ENCODE data around the gene FOXP1. TPM values are rescaled to one million over a fixed set of nuclear protein-coding genes. Genes with fewer than 3 reads are reported as not detected.

FOXP1 gene
- total and polyA plus RNA-seq, 2 donors (not counting 1 experiment from before 2014, with no cell fraction given): 91.1 to 508 TPM

DNA sequence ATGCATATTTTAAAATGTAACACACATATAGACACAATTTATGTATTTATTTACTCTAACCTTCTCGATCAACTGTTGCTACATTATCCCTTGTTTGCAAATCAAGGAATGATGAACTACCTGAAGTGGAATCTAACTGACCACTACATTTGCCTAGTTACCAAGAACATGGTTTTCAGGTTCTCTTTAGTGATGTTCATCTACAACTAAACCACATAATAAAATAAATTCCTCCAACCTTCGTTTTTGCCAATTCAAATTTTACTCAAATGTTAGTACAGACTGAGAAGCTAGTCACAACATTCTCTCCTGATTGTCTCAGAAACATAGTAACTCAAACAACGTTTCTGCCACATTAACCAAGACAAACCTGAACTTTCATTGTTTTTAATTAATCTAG is 521.9 kb downstream of the FOXP1 start:
- H4K20me1 ChIP-seq (ENCODE audit: control insufficient read depth, insufficient read depth, low read length, poor library complexity, severe bottlenecking): peaks cover 64% of the 10 kb centered on the region
- no peak for ATAC-seq (ENCODE audit: low read depth)
- peaks cover 45 to 77% of the 10 kb centered on the region in 2 donors for H3K4me1 ChIP-seq (ENCODE audit: control insufficient read depth in 2 of 2, insufficient read depth in 2 of 2, low read length in 2 of 2)
- H2AFZ ChIP-seq (ENCODE audit: insufficient read depth, low read depth, low read length, poor library complexity, severe bottlenecking): no peak overlapping the region
- H3K27me3 ChIP-seq (replicated peaks in 1 of 4; ENCODE audit: control extremely low read depth in 1 of 4, control insufficient read depth in 3 of 4, insufficient read depth in 4 of 4, low read length in 3 of 4): no peaks in the 10 kb centered on the region
- H3K36me3 ChIP-seq (replicated peaks in 1 of 2; ENCODE audit: control extremely low read depth in 1 of 2, control insufficient read depth in 1 of 2, extremely low read depth in 1 of 2, insufficient read depth in 2 of 2, low read length in 1 of 2): peaks cover 0 to 2% of the 10 kb centered on the region in 2 experiments
- Mint-ChIP-seq H3K4me1 (peaks cover 65% of the 10 kb centered on the region), H3K4me3 (no peak overlapping the region), H3K9me3 (ENCODE audit: insufficient read depth) (no peaks in the 10 kb centered on the region), H3K27ac (no peak overlapping the region), H3K27me3 (no peaks in the 10 kb centered on the region)
- intact Hi-C loops (cut with micrococcal nuclease): loop anchor here (5.0 kb wide), 2 partner anchors 241 to 331 kb away; no protein-coding TSS in a partner anchor
- no peak overlapping the region for H3K4me3 ChIP-seq (ENCODE audit: control extremely low read depth in 1 of 5, extremely low read depth in 1 of 5, insufficient read depth in 1 of 5, low read depth in 2 of 5, low read length in 4 of 5)
- TF ChIP-seq EZH2 (IDR thresholded peaks at IDR 0.05; ENCODE audit: borderline replicate concordance, insufficient read depth, low read depth, low read length, poor library complexity, severe bottlenecking) (no peak), CTCF (IDR thresholded peaks at IDR 0.05) (no peak)
- no peak for DNase-seq
- H3K79me2 ChIP-seq (ENCODE audit: control insufficient read depth, insufficient read depth, low read length): peaks cover 91% of the 10 kb centered on the region
- ChIA-PET POLR2A (no interaction called here), CTCF (interaction anchor here (0.9 to 2.3 kb wide), 9 partner anchors 8 to 525 kb away, joined by 3 to 10 read pairs (median 3); no protein-coding TSS in a partner anchor)
- peak overlapping the region; percentile 85 for H3K4me2 ChIP-seq (replicated peaks; ENCODE audit: low read depth, low read length, poor library complexity, severe bottlenecking)
- WGBS (ENCODE audit: insufficient coverage): 92% methylated on average over 2 of the region's 3 CpGs
- H3K27ac ChIP-seq (ENCODE audit: low read length in 2 of 2): peak overlapping the region in 1 of 2 donors; percentile 91
- H3K9me3 ChIP-seq (ENCODE audit: control extremely low read depth in 1 of 3, control insufficient read depth in 2 of 3, insufficient read depth in 1 of 3, low read length in 2 of 3): no peaks in the 10 kb centered on the region
- H3K9ac ChIP-seq (ENCODE audit: low read length): peak overlapping the region; percentile 80

- DNase-seq (no peak), ATAC-seq (ENCODE audit: low read depth) (no peak)
- H3K27ac ChIP-seq (ENCODE audit: low read length in 2 of 2): peak overlapping the region in 1 of 2 donors; percentile 91
- CTCF ChIA-PET: interaction anchor here (0.8 to 2.3 kb wide), 10 partner anchors 10 to 526 kb away, joined by 3 to 10 read pairs (median 3); no protein-coding TSS in a partner anchor
- H3K4me1 ChIP-seq (ENCODE audit: control insufficient read depth in 2 of 2, insufficient read depth in 2 of 2, low read length in 2 of 2): peaks cover 40 to 72% of the 10 kb centered on the region in 2 donors
- no peak overlapping the region for H2AFZ ChIP-seq (ENCODE audit: insufficient read depth, low read depth, low read length, poor library complexity, severe bottlenecking)
- peak overlapping the region; percentile 85 for H3K4me2 ChIP-seq (replicated peaks; ENCODE audit: low read depth, low read length, poor library complexity, severe bottlenecking)
- 60% methylated on average over 1 of the region's 4 CpGs for WGBS (ENCODE audit: insufficient coverage)
- Mint-ChIP-seq H3K27ac (peak overlapping the region; percentile 81), H3K9me3 (ENCODE audit: insufficient read depth) (no peaks in the 10 kb centered on the region), H3K4me1 (peaks cover 65% of the 10 kb centered on the region), H3K4me3 (no peak overlapping the region), H3K27me3 (no peaks in the 10 kb centered on the region)
- POLR2A ChIA-PET: interaction anchor here (0.6 kb wide), 1 partner anchor 49 kb away, joined by 3 read pairs; no protein-coding TSS in a partner anchor
- no peak overlapping the region for H3K4me3 ChIP-seq (ENCODE audit: control extremely low read depth in 1 of 5, extremely low read depth in 1 of 5, insufficient read depth in 1 of 5, low read depth in 2 of 5, low read length in 4 of 5)
- H3K27me3 ChIP-seq (replicated peaks in 1 of 4; ENCODE audit: control extremely low read depth in 1 of 4, control insufficient read depth in 3 of 4, insufficient read depth in 4 of 4, low read length in 3 of 4): no peaks in the 10 kb centered on the region
- intact Hi-C loops (cut with micrococcal nuclease): loop anchor here (5.0 kb wide), 2 partner anchors 241 to 331 kb away; no protein-coding TSS in a partner anchor
- peaks cover 0 to 2% of the 10 kb centered on the region in 2 experiments for H3K36me3 ChIP-seq (replicated peaks in 1 of 2; ENCODE audit: control extremely low read depth in 1 of 2, control insufficient read depth in 1 of 2, extremely low read depth in 1 of 2, insufficient read depth in 2 of 2, low read length in 1 of 2)
- H3K9ac ChIP-seq (ENCODE audit: low read length): no peak overlapping the region
- H3K79me2 ChIP-seq (ENCODE audit: control insufficient read depth, insufficient read depth, low read length): peaks cover 91% of the 10 kb centered on the region
- H4K20me1 ChIP-seq (ENCODE audit: control insufficient read depth, insufficient read depth, low read length, poor library complexity, severe bottlenecking): peaks cover 69% of the 10 kb centered on the region
- H3K9me3 ChIP-seq (ENCODE audit: control extremely low read depth in 1 of 3, control insufficient read depth in 2 of 3, insufficient read depth in 1 of 3, low read length in 2 of 3): no peaks in the 10 kb centered on the region
- no peak for TF ChIP-seq EZH2 (IDR thresholded peaks at IDR 0.05; ENCODE audit: borderline replicate concordance, insufficient read depth, low read depth, low read length, poor library complexity, severe bottlenecking)
- no peak for TF ChIP-seq CTCF (IDR thresholded peaks at IDR 0.05)
Observed at GRCh38 chr3:71061037-71061436, 522.5 kb downstream of the FOXP1 start.

Measured in B cell (primary cell).